ENCODE data around the gene U2AF1L4. TPM values are rescaled to one million over a fixed set of nuclear protein-coding genes. Genes with fewer than 3 reads are reported as not detected.

Gene U2AF1L4
- total RNA-seq, 4 donors from 2014 or later = 14.8 to 30.5 (median 19.7) TPM

DNA sequence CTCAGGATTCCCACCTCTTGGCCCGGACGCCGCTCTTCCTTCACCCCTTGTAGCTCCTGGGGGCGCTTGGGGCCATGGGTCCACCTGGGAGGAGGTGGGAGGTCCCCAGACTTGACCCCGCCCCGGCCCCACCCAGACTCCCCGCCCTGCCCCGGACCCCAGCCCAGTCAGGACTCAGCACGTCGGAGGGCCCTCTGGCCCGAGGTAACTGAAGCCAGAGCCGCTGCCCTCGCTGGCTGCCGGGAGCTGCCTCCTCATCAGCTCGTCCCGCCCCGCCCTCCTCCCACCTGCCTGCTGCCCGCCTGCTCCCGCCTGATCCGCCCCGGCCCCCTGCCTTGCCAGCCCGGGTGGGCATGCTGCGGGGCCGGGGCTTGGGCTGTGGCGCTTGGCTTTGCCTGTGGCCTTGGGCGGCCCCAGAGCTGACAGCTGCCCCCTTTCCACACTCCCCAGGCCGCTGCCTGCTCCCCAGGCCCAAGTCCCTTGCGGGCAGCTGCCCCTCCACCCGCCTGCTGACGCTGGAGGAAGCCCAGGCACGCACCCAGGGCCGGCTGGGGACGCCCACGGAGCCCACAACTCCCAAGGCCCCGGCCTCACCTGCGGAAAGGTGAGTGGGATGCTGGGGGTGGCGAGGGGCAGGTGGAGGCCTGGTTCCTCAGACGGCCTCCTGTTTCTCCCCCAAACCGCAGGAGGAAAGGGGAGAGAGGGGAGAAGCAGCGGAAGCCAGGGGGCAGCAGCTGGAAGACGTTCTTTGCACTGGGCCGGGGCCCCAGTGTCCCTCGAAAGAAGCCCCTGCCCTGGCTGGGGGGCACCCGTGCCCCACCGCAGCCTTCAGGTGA, 39.5 kb upstream of the U2AF1L4 start:
- TF ChIP-seq, protein P1, sequence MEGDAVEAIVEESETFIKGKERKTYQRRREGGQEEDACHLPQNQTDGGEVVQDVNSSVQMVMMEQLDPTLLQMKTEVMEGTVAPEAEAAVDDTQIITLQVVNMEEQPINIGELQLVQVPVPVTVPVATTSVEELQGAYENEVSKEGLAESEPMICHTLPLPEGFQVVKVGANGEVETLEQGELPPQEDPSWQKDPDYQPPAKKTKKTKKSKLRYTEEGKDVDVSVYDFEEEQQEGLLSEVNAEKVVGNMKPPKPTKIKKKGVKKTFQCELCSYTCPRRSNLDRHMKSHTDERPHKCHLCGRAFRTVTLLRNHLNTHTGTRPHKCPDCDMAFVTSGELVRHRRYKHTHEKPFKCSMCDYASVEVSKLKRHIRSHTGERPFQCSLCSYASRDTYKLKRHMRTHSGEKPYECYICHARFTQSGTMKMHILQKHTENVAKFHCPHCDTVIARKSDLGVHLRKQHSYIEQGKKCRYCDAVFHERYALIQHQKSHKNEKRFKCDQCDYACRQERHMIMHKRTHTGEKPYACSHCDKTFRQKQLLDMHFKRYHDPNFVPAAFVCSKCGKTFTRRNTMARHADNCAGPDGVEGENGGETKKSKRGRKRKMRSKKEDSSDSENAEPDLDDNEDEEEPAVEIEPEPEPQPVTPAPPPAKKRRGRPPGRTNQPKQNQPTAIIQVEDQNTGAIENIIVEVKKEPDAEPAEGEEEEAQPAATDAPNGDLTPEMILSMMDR (IDR thresholded peaks at IDR 0.05; ENCODE audit: low read depth) = no peak

DNA sequence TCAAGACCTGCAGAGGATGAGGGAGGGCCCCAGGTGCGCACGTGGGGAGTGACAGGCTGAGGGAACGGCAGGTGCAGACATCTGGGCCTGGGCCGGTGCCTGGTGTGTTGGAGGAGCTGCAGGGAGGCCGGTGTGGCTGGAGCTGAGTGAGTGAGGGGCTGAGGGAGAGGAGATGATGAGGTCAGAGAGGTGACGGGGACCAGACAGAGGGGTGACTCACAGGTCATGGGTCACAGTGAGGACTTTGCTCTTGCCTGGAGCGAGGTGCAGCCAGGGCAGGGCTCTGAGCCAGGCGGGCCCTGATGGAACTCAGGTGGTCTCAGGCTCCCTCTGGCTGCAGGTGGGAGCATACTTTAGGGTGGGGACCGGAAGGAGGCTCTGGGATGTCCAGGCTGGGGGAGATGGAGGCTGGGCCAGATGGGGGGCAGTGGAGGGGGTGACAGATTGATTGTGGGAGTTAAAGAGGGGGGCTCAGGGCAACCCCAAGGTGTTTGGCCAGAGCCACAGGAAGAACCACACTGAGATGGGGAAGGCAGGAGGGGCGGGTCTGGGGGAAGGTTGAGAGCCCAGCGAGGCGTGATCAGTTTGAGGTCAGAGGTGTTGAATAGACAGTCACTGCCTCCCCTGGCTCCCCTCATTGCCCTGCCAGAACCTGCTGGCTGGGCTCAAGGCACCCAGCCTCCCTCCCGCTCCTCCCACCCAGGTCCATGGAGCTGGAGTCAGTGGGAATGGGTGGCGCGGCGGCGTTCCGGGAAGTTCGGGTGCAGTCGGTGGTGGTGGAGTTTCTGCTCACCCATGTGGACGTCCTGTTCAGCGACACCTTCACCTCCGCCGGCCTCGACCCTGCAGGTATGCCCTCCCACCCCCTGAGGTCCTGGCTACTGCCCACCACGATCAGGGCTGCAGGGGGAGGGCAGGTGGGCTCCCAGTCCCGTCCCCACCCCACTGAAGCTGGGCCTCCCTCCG, 38.5 kb upstream of the U2AF1L4 start:
- TF ChIP-seq, protein P1 (IDR thresholded peaks at IDR 0.05; ENCODE audit: low read depth) = no peak

DNA sequence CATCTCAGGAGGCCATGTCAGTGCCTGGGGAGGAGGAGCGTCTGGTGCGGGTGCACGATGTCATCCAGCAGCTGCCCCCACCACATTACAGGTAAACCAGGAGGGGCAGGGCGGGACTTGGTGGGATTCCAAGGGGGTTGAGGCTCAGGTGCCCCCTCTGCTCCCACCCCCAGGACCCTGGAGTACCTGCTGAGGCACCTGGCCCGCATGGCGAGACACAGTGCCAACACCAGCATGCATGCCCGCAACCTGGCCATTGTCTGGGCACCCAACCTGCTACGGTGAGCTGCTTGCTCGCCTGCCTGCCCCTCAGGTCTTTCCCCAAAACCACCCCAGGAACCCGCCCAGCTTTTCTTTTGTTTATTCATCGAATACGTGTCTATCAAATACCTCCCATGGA, 37.4 kb upstream of the U2AF1L4 start:
- TF ChIP-seq, protein P1 (IDR thresholded peaks at IDR 0.05; ENCODE audit: low read depth) = no peak

DNA sequence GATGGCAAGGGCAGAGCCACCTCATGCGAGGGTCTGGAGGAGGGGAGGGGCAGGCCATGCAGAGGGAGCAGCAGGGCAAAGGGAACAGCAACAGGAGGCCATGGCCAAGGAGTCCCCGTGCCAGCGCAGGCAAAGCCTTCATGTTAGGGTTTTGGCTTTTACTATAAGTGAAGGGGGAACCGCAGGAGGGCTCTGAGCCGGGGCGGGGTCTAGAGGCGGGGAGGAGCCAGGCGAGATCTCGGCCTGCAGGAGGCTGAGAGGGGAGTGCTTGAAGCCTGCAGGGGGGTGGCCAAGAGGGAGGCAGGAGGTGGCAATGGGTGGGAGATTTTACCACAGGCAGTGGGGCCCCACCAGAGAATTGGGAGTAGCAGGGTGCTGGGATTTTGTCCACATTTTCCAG, 36.4 kb upstream of the U2AF1L4 start:
- TF ChIP-seq, protein P1 (IDR thresholded peaks at IDR 0.05; ENCODE audit: low read depth) = no peak

DNA sequence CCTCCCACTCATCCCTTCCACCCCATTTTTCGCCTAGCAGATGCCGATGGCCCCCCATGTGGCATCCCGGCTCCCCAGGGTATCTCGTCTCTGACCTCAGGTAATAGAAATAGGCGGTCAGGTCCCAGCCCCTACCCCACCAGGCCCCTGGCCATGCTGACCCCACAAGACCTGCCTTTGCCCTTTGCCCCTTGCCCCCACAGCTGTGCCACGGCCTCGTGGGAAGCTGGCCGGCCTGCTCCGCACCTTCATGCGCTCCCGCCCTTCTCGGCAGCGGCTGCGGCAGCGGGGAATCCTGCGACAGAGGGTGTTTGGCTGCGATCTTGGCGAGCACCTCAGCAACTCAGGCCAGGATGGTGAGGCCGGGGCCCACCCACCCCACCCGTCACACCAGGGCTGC, 35.5 kb upstream of the U2AF1L4 start:
- TF ChIP-seq, protein P1 (IDR thresholded peaks at IDR 0.05; ENCODE audit: low read depth) = no peak

DNA sequence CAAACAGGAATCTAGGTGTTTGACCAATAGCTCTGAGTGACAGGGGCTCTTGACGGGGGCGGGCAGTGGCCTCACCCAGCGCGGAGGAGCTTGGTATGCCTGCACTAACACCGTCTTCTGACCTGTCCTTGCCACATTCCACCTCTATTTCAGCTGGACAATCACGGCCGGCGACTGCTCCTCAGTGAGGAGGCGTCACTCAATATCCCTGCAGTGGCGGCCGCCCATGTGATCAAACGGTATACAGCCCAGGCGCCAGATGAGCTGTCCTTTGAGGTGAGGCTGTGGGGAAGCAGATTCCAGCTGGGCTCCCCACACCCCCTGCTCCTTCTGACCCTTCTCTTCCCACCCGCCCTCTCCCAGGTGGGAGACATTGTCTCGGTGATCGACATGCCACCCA, 34.8 kb upstream of the U2AF1L4 start:
- TF ChIP-seq, protein P1 (IDR thresholded peaks at IDR 0.05; ENCODE audit: low read depth) = no peak

DNA sequence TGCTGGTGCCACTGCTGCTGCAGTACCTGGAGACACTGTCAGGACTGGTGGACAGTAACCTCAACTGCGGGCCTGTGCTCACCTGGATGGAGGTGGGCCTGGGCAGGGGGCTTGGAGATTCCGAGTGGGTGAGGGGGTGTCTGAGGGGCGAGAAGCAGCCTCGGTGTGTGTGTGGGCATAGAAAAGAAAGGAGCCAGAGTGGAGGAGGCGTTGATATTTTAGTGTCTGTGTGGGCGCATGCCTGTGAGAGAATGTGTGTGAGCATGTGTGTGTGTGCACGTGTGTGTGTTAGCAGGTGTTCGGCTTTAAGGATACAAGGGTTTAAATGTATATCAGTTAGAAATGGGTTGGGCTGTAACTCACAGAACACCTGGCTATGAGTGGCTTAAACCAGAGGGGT, 33.8 kb upstream of the U2AF1L4 start:
- TF ChIP-seq, protein P1 (IDR thresholded peaks at IDR 0.05; ENCODE audit: low read depth) = no peak
